HFF-Myc (cell line): ENCODE measurements around the gene RAMACL.
A peak's percentile ranks its signal among the peaks of the same experiment; 100 is the strongest.

Experiments used
- DNase-seq: peaks from one replicate; pipeline ENCODE4 v3.0.0-alpha.2; 2011; ENCODE audit warnings: low read depth; ENCODE audit errors: extremely low read depth
- H3K4me3 ChIP-seq: replicated peaks from 2 replicates; pipeline ENCODE4 v1.5.1; 2011; ENCODE audit warnings: low read depth, mild to moderate bottlenecking, control low read depth, low read length
- TF ChIP-seq, protein P1 (sequence below): IDR thresholded peaks from 2 replicates; pipeline ENCODE4 v1.5.1; 2012; ENCODE audit warnings: mild to moderate bottlenecking, low read depth, low read length, control low read depth; ENCODE audit errors: missing control alignments

RAMACL gene

DNA sequence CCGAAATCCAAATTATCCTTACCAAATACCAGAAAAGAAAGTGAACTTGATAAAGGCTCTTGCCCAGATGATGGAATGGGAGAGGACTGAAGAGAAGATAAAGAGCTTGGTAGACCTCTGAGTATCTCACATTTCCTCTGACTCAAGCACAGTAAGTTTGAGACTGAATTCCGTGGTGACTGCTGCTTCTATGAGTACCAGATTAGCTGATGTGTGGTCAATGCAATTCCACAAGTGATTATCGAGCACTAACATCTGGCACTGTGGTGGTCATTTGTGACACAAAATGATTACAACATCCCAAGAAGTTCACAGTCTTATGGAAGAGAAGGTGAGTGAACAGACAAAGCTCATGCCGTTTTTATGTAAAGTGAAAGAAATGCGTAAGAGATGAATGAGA lies 43.1 kb upstream of the RAMACL start:
- no peak overlapping the region for H3K4me3 ChIP-seq
- TF ChIP-seq, protein P1, sequence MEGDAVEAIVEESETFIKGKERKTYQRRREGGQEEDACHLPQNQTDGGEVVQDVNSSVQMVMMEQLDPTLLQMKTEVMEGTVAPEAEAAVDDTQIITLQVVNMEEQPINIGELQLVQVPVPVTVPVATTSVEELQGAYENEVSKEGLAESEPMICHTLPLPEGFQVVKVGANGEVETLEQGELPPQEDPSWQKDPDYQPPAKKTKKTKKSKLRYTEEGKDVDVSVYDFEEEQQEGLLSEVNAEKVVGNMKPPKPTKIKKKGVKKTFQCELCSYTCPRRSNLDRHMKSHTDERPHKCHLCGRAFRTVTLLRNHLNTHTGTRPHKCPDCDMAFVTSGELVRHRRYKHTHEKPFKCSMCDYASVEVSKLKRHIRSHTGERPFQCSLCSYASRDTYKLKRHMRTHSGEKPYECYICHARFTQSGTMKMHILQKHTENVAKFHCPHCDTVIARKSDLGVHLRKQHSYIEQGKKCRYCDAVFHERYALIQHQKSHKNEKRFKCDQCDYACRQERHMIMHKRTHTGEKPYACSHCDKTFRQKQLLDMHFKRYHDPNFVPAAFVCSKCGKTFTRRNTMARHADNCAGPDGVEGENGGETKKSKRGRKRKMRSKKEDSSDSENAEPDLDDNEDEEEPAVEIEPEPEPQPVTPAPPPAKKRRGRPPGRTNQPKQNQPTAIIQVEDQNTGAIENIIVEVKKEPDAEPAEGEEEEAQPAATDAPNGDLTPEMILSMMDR: no peak
- no peak for DNase-seq

DNA sequence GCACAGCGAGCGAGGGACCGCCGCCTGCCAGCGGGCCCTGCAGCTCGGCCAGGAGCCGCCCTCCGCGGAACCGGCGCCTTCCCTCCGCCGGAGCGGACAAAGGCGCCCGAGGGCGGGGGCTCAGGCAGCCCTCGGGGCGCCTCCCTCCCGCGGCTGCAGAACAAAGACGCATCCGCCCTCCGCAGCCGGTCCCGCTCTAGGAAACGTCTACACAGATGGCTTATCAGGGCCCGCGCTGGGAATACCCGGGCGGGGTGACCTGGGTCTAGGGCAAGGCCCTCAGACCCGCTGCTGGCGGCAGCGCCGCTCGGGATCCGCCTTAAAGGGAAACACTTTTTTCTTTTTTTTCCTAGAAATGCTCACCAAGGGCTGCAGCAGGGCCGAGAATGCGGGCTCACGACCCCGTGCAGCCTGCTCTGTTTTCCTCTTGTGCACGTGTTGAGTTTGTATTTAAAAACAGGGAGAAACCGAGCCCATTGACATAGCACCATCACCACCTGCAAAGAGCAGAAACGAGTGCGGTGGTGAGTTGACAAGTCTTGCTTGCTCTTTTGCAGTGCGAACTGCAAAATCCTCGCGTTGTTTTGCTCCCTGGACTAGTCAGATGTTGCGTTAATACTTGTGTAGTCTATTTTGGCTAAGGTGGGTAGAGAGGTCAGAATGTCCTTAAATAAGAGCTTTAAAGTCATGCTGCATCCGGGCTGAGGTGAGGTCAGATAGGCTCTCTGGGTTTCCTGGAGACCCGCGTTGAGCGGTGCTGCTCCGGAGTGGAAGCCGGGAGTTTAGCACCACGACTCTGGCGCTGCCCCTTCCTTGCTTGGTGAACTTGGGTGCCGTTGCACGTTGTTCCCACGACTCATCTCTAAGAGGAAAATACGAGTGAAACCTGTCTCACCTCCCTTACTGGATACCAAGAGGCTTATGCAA lies 41.7 kb upstream of the RAMACL start:
- DNase-seq: no peak
- TF ChIP-seq, protein P1: no peak
- H3K4me3 ChIP-seq: peak overlapping the region; percentile 59

DNA sequence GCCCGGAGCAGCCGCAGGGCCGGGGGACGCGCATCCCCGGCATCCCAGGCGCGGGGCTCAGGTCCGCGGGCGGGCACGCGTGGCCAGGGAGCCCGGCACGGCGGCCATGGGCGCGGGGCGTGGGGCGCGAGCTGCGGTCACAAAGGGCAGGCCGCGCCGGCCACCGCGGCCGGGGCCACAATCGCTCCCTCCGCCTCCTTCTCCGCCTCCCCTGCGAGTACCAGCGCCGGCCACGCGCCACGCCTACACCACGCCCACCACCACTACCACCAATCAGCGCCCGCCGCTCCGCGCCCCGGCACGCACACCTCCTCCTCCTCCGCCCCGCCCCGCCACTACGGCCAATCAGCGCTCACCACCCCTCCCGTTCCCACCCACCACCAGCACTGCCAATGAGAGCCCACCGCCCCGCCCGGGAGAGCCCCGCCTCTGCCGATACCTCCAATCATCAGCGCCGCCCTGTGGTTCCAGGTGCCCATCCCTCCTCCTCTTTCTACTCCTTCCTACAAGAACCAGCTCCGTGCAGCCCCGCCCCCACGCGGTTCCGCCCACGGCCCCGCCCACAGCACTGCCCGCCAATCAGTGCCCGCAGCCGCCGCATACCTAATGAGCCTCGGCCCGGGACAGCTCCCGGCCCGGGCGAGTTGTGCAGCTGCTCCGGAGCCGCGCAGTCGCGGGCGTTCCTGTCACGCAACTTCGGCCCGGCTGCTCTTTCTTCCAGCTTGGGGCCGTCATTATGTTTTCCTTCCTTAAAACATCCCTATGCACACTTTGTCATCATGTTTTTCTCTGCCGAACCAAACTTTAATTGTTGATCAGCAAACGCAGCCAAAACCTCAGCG lies 40.8 kb upstream of the RAMACL start, which contains the start of gene RPS6KA2:
Gene RPS6KA2, minus strand, starts transcription at position 219 of the 842 bp plus-strand sequence. CDS start 232 bp downstream, outside the sequence.
- peak; percentile 96 for DNase-seq
- TF ChIP-seq, protein P1: no peak
- H3K4me3 ChIP-seq: peak within 1 kb of the TSS; percentile 75

DNA sequence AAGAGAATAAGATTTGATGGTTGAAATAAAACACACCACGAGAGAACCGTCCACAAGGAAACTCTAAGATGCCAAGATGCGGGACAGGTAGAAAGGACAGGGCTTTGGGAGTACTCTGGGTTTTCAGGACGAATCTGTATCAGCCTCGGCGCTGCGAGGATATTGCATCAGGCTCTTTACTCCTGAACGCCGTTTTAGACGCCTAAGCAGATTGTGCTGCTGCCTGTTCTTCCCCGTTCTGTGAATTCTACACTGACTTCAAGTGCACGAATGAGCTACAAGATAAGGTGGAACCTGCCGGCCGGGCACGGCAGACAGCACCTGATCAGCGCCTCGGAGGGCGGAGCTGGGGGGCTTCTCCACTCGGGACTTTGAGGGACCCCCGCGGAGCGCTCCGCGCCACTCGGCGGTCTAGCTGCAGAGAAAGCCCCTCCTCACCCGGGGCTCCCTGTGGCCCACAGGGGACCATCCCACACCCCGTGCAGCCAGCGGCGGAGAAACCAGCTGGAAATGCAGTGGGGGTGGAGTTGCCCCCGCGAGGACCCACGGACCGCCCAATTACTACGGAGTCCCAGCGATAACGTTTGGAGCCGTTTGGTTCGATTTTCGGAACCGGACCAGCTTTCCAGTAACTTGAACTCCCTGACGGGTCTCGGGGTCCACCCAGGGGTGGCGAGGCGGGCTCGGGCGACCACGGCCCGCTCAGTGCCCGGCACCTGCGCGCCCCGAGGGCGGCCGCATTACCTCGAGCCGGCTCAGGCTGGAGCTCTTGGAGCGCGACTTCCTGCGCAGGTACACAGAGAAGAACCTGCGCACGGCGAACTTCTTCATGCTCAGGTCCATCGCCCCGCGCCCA lies 39.9 kb upstream of the RAMACL start:
- no peak for DNase-seq
- TF ChIP-seq, protein P1: no peak
- peak overlapping the region; percentile 75 for H3K4me3 ChIP-seq

DNA sequence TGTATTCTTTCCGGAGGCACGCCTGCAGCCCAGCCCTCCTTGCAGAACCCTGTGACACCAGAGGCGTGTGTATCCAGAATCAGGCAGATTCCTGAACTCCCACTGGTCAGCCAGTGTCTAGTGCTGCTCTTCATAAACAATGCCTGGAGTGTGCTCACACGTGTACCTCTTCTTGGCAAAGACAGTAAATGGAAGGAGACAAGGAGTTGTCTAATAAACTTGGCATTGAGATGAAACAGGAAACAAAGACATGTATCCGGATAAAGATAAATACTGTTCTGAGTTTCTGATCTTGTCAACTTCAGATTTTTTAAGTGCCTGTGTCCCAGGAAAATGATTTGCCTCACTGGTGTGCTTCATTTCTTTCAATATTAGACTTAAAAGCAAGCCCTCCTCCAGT lies 38.9 kb upstream of the RAMACL start:
- TF ChIP-seq, protein P1: no peak
- no peak for DNase-seq
- peak overlapping the region; percentile 75 for H3K4me3 ChIP-seq

DNA sequence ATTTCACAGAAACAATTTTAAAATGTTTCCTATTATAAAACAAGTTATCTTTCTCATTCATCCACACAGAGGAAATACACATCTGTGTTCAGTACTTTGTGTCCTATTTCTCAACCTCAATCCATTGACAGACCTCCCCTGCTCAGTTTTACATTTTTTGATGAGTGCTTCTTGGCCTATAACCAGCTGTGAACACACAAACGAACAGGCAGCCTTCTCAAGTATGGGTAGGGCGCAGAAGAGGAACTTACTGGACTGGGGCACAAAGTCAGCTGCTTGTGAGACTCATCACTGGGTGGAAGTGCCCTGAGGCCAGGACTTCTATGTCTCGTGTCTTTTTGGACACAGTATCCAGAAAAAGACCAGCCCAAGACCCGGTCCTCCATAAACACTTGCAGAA lies 37.8 kb upstream of the RAMACL start:
- DNase-seq: no peak
- no peak overlapping the region for H3K4me3 ChIP-seq
- TF ChIP-seq, protein P1: no peak
